A673 (cell line): ENCODE results near the gene AHDC1. TPM values are rescaled to one million over a fixed set of nuclear protein-coding genes. Genes with fewer than 3 reads are reported as not detected.

Experiments
- BruUV-seq: library from RNA; stranded (reverse); fragments of 400-500 nt; replicated peaks from 2 replicates; lab custom pipeline; 2021; lab: Mats Ljungman, UMichigan
- CTCF ChIA-PET: fragments of 300-600 bp; sonication (Branson Sonifier 250); formaldehyde crosslinking; loops from one replicate; lab custom pipeline; 2022; ENCODE audit warnings: antibody characterized with exemption; lab: Charles Lee
- POLR2A ChIA-PET: fragments of 300-600 bp; sonication (Branson Sonifier 250); formaldehyde crosslinking; loops from one replicate; lab custom pipeline; 2022; ENCODE audit warnings: antibody characterized with exemption; ENCODE audit not compliant: low non-redundant PET; lab: Charles Lee
- DNase-seq: peaks from one replicate; pipeline ENCODE4 v3.0.0-alpha.2; 2015; ENCODE audit warnings: low spot score
- H3K27ac ChIP-seq: fragments of 200-600 bp; sonication (generic); 2 replicates; pipeline ENCODE4 v1.5.1; 2016; ENCODE audit warnings: mixed run types, low read depth, mild to moderate bottlenecking, mixed read lengths, antibody characterized with exemption, low read length; ENCODE audit not compliant: poor library complexity, severe bottlenecking
- H3K27me3 ChIP-seq: fragments of 200-600 bp; sonication (generic); replicated peaks from 2 replicates; pipeline ENCODE4 v1.6.1; 2017; ENCODE audit warnings: mixed run types, low read depth, mild to moderate bottlenecking, mixed read lengths, antibody characterized with exemption, low read length; ENCODE audit not compliant: insufficient read depth, poor library complexity
- H3K36me3 ChIP-seq: fragments of 200-600 bp; sonication (generic); 2 replicates; pipeline ENCODE4 v1.6.1; 2016; ENCODE audit warnings: mixed run types, mild to moderate bottlenecking, mixed read lengths, antibody characterized with exemption, low read length; ENCODE audit not compliant: insufficient read depth, poor library complexity, severe bottlenecking
- H3K4me1 ChIP-seq: fragments of 200-600 bp; sonication (generic); 2 replicates; pipeline ENCODE4 v1.6.1; 2017; ENCODE audit warnings: mixed run types, mild to moderate bottlenecking, mixed read lengths, antibody characterized with exemption, low read length; ENCODE audit not compliant: insufficient read depth, poor library complexity, severe bottlenecking
- H3K4me3 ChIP-seq: fragments of 200-600 bp; sonication (generic); 2 replicates; pipeline ENCODE4 v1.5.1; 2016; ENCODE audit warnings: low read depth, mixed run types, mild to moderate bottlenecking, mixed read lengths, low read length; ENCODE audit not compliant: poor library complexity, severe bottlenecking
- H3K9me3 ChIP-seq: fragments of 200-600 bp; sonication (generic); 2 replicates; pipeline ENCODE4 v1.6.1; 2016; ENCODE audit warnings: mixed run types, low read depth, mild to moderate bottlenecking, mixed read lengths, antibody characterized with exemption, low read length; ENCODE audit not compliant: poor library complexity, severe bottlenecking
- CTCF ChIP-seq: fragments of 300-800, 200-600 bp; sonication (generic); conservative IDR thresholded peaks from 2 replicates; pipeline ENCODE4 v1.5.1; 2017; ENCODE audit warnings: low read depth, mild to moderate bottlenecking, antibody characterized with exemption, low read length, moderate library complexity, mixed read lengths
- EZH2 ChIP-seq: fragments of 200-600 bp; sonication (generic); IDR thresholded peaks from 2 replicates; pipeline ENCODE4 v1.6.1; 2017; ENCODE audit warnings: borderline replicate concordance, low read depth, mild to moderate bottlenecking, mixed read lengths, antibody characterized with exemption, low read length; ENCODE audit not compliant: poor library complexity, severe bottlenecking
- intact Hi-C: fragments of 100-400 bp; cut with micrococcal nuclease; formaldehyde crosslinking; loops from one replicate; pipeline ENCODE4 v1.10.0; 2022; ENCODE audit not compliant: unreplicated experiment
- total RNA-seq: library from RNA; stranded (reverse); gene quantifications from 2 replicates; pipeline ENCODE4 v1.2.3, GENCODE V29; 2021

Gene AHDC1
- total RNA-seq, 1 experiment from 2014 or later = 33.2 TPM

GRCh38 chr1:27568300-27569087, 35.5 kb downstream of the AHDC1 start:
- ChIA-PET CTCF (interaction anchor here (0.6 to 4.1 kb wide), 7 partner anchors 8 to 335 kb away, joined by 3 to 33 read pairs (median 4); no protein-coding TSS in a partner anchor), POLR2A (interaction anchor here (0.6 kb wide), 1 partner anchor 138 kb away, joined by 4 read pairs; no protein-coding TSS in a partner anchor)

GRCh38 chr1:27567971-27568299, 36.0 kb downstream of the AHDC1 start:
- Histone ChIP-seq H3K4me3 (no peak overlapping the region), H3K36me3 (no peaks in the 10 kb centered on the region), H3K4me1 (peaks cover 32% of the 10 kb centered on the region), H3K27me3 (no peaks in the 10 kb centered on the region), H3K27ac (peak overlapping the region; percentile 2), H3K9me3 (no peaks in the 10 kb centered on the region)
- no peak for DNase-seq
- CTCF ChIA-PET = interaction anchor here (0.8 to 4.1 kb wide), 3 partner anchors 8 to 39 kb away, joined by 3 to 33 read pairs (median 11); no protein-coding TSS in a partner anchor
- POLR2A ChIA-PET = no interaction called here
- BruUV-seq = no TSS peak
- intact Hi-C loops = no loop called here
- TF ChIP-seq EZH2 (no peak), CTCF (no peak)

More at GRCh38 chr1:27568300-27569087, 35.5 kb downstream of the AHDC1 start:
- no TSS peak for BruUV-seq
- no peaks in the 10 kb centered on the region for H3K27me3 ChIP-seq
- H3K36me3 ChIP-seq = no peaks in the 10 kb centered on the region
- intact Hi-C loops = no loop called here
- peak overlapping the region; percentile 2 for H3K27ac ChIP-seq
- TF ChIP-seq EZH2 = no peak
- peak; percentile 71 for TF ChIP-seq CTCF
- peaks cover 37% of the 10 kb centered on the region for H3K4me1 ChIP-seq
- peak overlapping the region; percentile 37 for H3K4me3 ChIP-seq
- peak; percentile 98 for DNase-seq
- H3K9me3 ChIP-seq = no peaks in the 10 kb centered on the region

GRCh38 chr1:27567146-27567526, 36.8 kb downstream of the AHDC1 start:
- POLR2A ChIA-PET = no interaction called here
- BruUV-seq = no TSS peak
- no peak for TF ChIP-seq EZH2
- no peak for TF ChIP-seq CTCF
- intact Hi-C loops = no loop called here
- CTCF ChIA-PET = interaction anchor here (3.3 to 4.1 kb wide), 2 partner anchors 9 to 40 kb away, joined by 11 to 33 read pairs; no protein-coding TSS in a partner anchor
- Histone ChIP-seq H3K27me3 (no peaks in the 10 kb centered on the region), H3K9me3 (no peaks in the 10 kb centered on the region), H3K4me3 (no peak overlapping the region), H3K36me3 (no peaks in the 10 kb centered on the region), H3K27ac (peak overlapping the region; percentile 2), H3K4me1 (peaks cover 29% of the 10 kb centered on the region)
- no peak for DNase-seq
